ENCODE results near the gene SNAPC2. TPM values are rescaled to one million over a fixed set of nuclear protein-coding genes. Genes with fewer than 3 reads are reported as not detected.
A peak's percentile ranks its signal among the peaks of the same experiment; 100 is the strongest.

The SNAPC2 gene
- total and polyA plus RNA-seq, 2 of the 13 experiments (the other 11 are each of a cell fraction or from before 2014, with no cell fraction given), result 10.2 to 12.7 TPM

GRCh38 chr19:7897292-7897691 is 22.8 kb upstream of the SNAPC2 start (continued):
- TF ChIP-seq ZBTB37 (CRISPR knock-in tag; IDR thresholded peaks at IDR 0.05), result no peak
- TF ChIP-seq ZNF280B (CRISPR knock-in tag; IDR thresholded peaks at IDR 0.05; ENCODE audit: borderline replicate concordance), result no peak
- 0 out of 2 replicates have a peak, but pooled peaks have one; percentile 27 for TF ChIP-seq CHD4 (IDR thresholded peaks at IDR 0.05; ENCODE audit: borderline replicate concordance, low read length)
- TF ChIP-seq ZBTB8A (CRISPR knock-in tag; IDR thresholded peaks at IDR 0.05; ENCODE audit: borderline replicate concordance, low read depth), result no peak
- TF ChIP-seq TBX2 (CRISPR knock-in tag; IDR thresholded peaks at IDR 0.05; ENCODE audit: borderline replicate concordance), result peak; percentile 84; the same call in 1 of the 2 replicates
- TF ChIP-seq MAX (IDR thresholded peaks at IDR 0.05), result no peak
- peak; percentile 44; the same call in 1 of the 2 replicates for TF ChIP-seq ZBTB38 (CRISPR knock-in tag; IDR thresholded peaks at IDR 0.05)
- no peak for TF ChIP-seq FOXK2 (IDR thresholded peaks at IDR 0.05)
- no peak for TF ChIP-seq ZFP36L1 (CRISPR knock-in tag; IDR thresholded peaks at IDR 0.05)
- TF ChIP-seq TEAD3 (CRISPR knock-in tag; optimal IDR thresholded peaks at IDR 0.05; ENCODE audit: borderline replicate concordance), result peak; percentile 33
- TF ChIP-seq SP140L (CRISPR knock-in tag; IDR thresholded peaks at IDR 0.05; ENCODE audit: borderline replicate concordance), result no peak
- no peak for TF ChIP-seq ZSCAN29 (CRISPR knock-in tag; conservative IDR thresholded peaks at IDR 0.05)
- no peak for TF ChIP-seq NFE2L2 (IDR thresholded peaks at IDR 0.05; ENCODE audit: low read length)
- TF ChIP-seq TEAD2 (CRISPR knock-in tag; IDR thresholded peaks at IDR 0.05), result no peak
- no peak for TF ChIP-seq ZBTB4 (CRISPR knock-in tag; IDR thresholded peaks at IDR 0.05; ENCODE audit: borderline replicate concordance)
- peak; percentile 67; the same call in 1 of the 2 replicates for TF ChIP-seq ZNF784 (CRISPR knock-in tag; IDR thresholded peaks at IDR 0.05; ENCODE audit: borderline replicate concordance)
- no peak for TF ChIP-seq CREBL2 (CRISPR knock-in tag; IDR thresholded peaks at IDR 0.05; ENCODE audit: borderline replicate concordance)
- no peak for TF ChIP-seq HHEX (CRISPR knock-in tag; IDR thresholded peaks at IDR 0.05)
- TF ChIP-seq STAT5B (CRISPR knock-in tag; IDR thresholded peaks at IDR 0.05), result no peak
- TF ChIP-seq PHF21A (CRISPR knock-in tag; IDR thresholded peaks at IDR 0.05), result peak; percentile 50; the same call in 1 of the 2 replicates
- no peak for TF ChIP-seq KLF11 (CRISPR knock-in tag; IDR thresholded peaks at IDR 0.05)
- TF ChIP-seq ZBTB42 (CRISPR knock-in tag; IDR thresholded peaks at IDR 0.05), result no peak
- no peak for TF ChIP-seq ZNF256 (CRISPR knock-in tag; conservative IDR thresholded peaks at IDR 0.05)
- TF ChIP-seq SNRNP70 (IDR thresholded peaks at IDR 0.05; ENCODE audit: low read depth, low read length), result no peak
- peak; percentile 49; the same call in 1 of the 2 replicates for TF ChIP-seq DPF2 (CRISPR knock-in tag; IDR thresholded peaks at IDR 0.05; ENCODE audit: borderline replicate concordance, low read depth)
